ENCODE data around the gene CASP14.

DNA sequence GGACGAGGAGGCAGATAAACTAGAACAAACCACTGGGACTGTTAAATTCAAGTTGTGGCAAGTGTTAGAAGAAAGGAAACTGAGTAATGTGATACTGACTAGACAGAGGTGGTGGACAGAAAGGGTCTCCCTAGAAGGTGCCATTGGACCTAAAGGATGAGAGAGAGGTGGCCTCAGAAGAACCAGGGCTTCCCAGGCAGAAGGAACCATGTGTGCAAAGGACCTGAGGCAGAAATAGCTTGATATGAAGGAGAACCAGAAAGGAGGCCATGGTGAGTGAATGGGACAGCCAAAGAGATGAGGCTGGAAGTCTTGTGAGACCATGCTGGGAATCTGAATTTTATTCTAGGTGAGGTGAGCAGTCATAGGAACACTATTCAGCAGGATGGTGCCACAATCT lies 55.1 kb downstream of the CASP14 start:
- TF ChIP-seq CTCF (IDR thresholded peaks at IDR 0.05 in 2 of 3, conservative IDR thresholded peaks at IDR 0.05 in 1 of 3; ENCODE audit: borderline replicate concordance in 1 of 3, insufficient read depth in 1 of 3, low read depth in 2 of 3, low read length in 2 of 3) (no peak), JUND (IDR thresholded peaks at IDR 0.05) (no peak), POLR2AphosphoS5 (IDR thresholded peaks at IDR 0.05; ENCODE audit: low read depth, low read length) (no peak), ELF1 (IDR thresholded peaks at IDR 0.05; ENCODE audit: borderline replicate concordance, low read depth) (no peak), EGR1 (IDR thresholded peaks at IDR 0.05; ENCODE audit: low read depth) (no peak), POLR2A (IDR thresholded peaks at IDR 0.05; ENCODE audit: borderline replicate concordance, extremely low read depth, insufficient read depth, insufficient read length) (no peak), SRF (IDR thresholded peaks at IDR 0.05; ENCODE audit: low read depth) (no peak), YY1 (IDR thresholded peaks at IDR 0.05; ENCODE audit: extremely low read depth, insufficient replicate concordance, low read depth, low read length) (no peak), CEBPB (IDR thresholded peaks at IDR 0.05; ENCODE audit: low read depth) (no peak), ZNF274 (IDR thresholded peaks at IDR 0.05; ENCODE audit: low read depth, low read length) (no peak), TCF7L2 (IDR thresholded peaks at IDR 0.05; ENCODE audit: borderline replicate concordance, extremely low read depth, insufficient read depth, insufficient read length) (no peak), SP1 (IDR thresholded peaks at IDR 0.05; ENCODE audit: low read depth) (no peak)
- TF ChIP-seq, protein P1, sequence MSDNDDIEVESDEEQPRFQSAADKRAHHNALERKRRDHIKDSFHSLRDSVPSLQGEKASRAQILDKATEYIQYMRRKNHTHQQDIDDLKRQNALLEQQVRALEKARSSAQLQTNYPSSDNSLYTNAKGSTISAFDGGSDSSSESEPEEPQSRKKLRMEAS (IDR thresholded peaks at IDR 0.05), result no peak
- TF ChIP-seq, protein P2, sequence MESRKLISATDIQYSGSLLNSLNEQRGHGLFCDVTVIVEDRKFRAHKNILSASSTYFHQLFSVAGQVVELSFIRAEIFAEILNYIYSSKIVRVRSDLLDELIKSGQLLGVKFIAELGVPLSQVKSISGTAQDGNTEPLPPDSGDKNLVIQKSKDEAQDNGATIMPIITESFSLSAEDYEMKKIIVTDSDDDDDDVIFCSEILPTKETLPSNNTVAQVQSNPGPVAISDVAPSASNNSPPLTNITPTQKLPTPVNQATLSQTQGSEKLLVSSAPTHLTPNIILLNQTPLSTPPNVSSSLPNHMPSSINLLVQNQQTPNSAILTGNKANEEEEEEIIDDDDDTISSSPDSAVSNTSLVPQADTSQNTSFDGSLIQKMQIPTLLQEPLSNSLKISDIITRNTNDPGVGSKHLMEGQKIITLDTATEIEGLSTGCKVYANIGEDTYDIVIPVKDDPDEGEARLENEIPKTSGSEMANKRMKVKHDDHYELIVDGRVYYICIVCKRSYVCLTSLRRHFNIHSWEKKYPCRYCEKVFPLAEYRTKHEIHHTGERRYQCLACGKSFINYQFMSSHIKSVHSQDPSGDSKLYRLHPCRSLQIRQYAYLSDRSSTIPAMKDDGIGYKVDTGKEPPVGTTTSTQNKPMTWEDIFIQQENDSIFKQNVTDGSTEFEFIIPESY (IDR thresholded peaks at IDR 0.05; ENCODE audit: extremely low read depth, insufficient replicate concordance, low read length), result no peak
